K562 (cell line): ENCODE measurements around the gene ASXL2. TPM values are rescaled to one million over a fixed set of nuclear protein-coding genes. Genes with fewer than 3 reads are reported as not detected.

Source experiments
- CEBPB ChIP-seq: fragments of 450-650 bp; IDR thresholded peaks from 2 replicates; pipeline ENCODE4 v1.6.1; 2016; ENCODE audit warnings: missing genetic modification characterization, missing compliant biosample characterization
- ETV1 ChIP-seq: fragments of 450-650 bp; conservative IDR thresholded peaks from 2 replicates; pipeline ENCODE4 v1.6.1; 2016; ENCODE audit warnings: missing genetic modification characterization, control low read depth, low read depth, missing compliant biosample characterization
- ILK ChIP-seq: fragments of 450-650 bp; IDR thresholded peaks from 2 replicates; pipeline ENCODE4 v1.6.1; 2016; ENCODE audit warnings: missing genetic modification characterization, low read depth, mild to moderate bottlenecking, missing compliant biosample characterization, moderate library complexity, borderline replicate concordance
- NCOA6 ChIP-seq: fragments of 450-650 bp; IDR thresholded peaks from 2 replicates; pipeline ENCODE4 v1.6.1; 2017; ENCODE audit warnings: mild to moderate bottlenecking
- POU5F1 ChIP-seq: fragments of 150-350 bp; IDR thresholded peaks from 2 replicates; pipeline ENCODE4 v1.6.1; 2014; ENCODE audit warnings: borderline replicate concordance, low read length, low read depth, mild to moderate bottlenecking; ENCODE audit not compliant: partially characterized antibody
- RAD21 ChIP-seq, 2 experiments: fragments of 250-450 bp in 1 of 2; fragments of 450-650 bp in 1 of 2; sonication (Bioruptor Pico) in 1 of 2; formaldehyde crosslinking in 1 of 2; IDR thresholded peaks in 1 of 2; conservative IDR thresholded peaks in 1 of 2; 2 replicates each; pipeline versions ENCODE4 v1.4.0 to v1.8.0; 2020 to 2022; ENCODE audit warnings: mild to moderate bottlenecking in 2 of 2, moderate library complexity in 1 of 2
- SMARCB1 ChIP-seq: IDR thresholded peaks from 2 replicates; pipeline ENCODE4 v1.6.1; 2011; ENCODE audit warnings: improper control_type of control experiment, low read depth; ENCODE audit not compliant: insufficient read length
- STAT5B ChIP-seq: fragments of 250-450 bp; sonication (Bioruptor Pico); IDR thresholded peaks from 2 replicates; pipeline ENCODE4 v1.8.0; 2021; ENCODE audit warnings: mild to moderate bottlenecking, inconsistent platforms
- THRAP3 ChIP-seq: fragments of 450-650 bp; IDR thresholded peaks from 2 replicates; pipeline ENCODE4 v1.6.1; 2016; ENCODE audit warnings: mild to moderate bottlenecking, inconsistent platforms, borderline replicate concordance
- ZNF175 ChIP-seq: fragments of 200-800 bp; sonication (Bioruptor generic); IDR thresholded peaks from 2 replicates; pipeline ENCODE4 v1.6.1; 2016; ENCODE audit warnings: low read depth, mild to moderate bottlenecking, missing genetic modification characterization, missing compliant biosample characterization
- ZNF408 ChIP-seq: fragments of 250-450 bp; sonication (Bioruptor Pico); IDR thresholded peaks from 2 replicates; pipeline ENCODE4 v1.4.0; 2020; ENCODE audit warnings: low read depth, mild to moderate bottlenecking, moderate library complexity
- ZNF444 ChIP-seq: fragments of 250-450 bp; sonication (Bioruptor Pico); IDR thresholded peaks from 2 replicates; pipeline ENCODE4 v1.4.0; 2020; ENCODE audit warnings: mild to moderate bottlenecking, moderate library complexity
- polyA plus RNA-seq, 8 experiments: library from polyadenylated mRNA; depleted of rRNA in 4 of 8; stranded (reverse) in 5 of 8; unstranded in 3 of 8; fragments of >200 nt; fragmentation: Nextera tagmentation in 2 of 8; fragmentation: Illumina TruSeq in 1 of 8; extraction: Ambion mirVana in 2 of 8; extraction: Trizol in 1 of 8; gene quantifications; 2 replicates each; pipeline versions ENCODE4 v1.2.1 to v1.2.3, GENCODE V29; 2011 to 2014; ENCODE audit warnings: inconsistent platforms in 1 of 8, missing spikeins in 1 of 8
- total RNA-seq, 7 experiments: library from RNA; depleted of rRNA in 6 of 7; stranded (reverse); fragments of >200 nt in 6 of 7; fragmentation: Illumina TruSeq in 2 of 7; extraction: Trizol in 2 of 7; gene quantifications; 2 replicates each; pipeline versions ENCODE4 v1.2.1 to v1.2.3, GENCODE V29; 2011 to 2021; ENCODE audit warnings: low replicate concordance in 1 of 7
- TF ChIP-seq, protein P1 (sequence below): fragments of 200-400 bp; formaldehyde crosslinking; IDR thresholded peaks from 2 replicates; pipeline ENCODE4 v1.6.1; 2017; ENCODE audit warnings: mild to moderate bottlenecking, low read depth, low read length, moderate library complexity
- TF ChIP-seq, protein P2 (sequence below): fragments of 450-650 bp; IDR thresholded peaks from 2 replicates; pipeline ENCODE4 v1.7.0; 2016; ENCODE audit warnings: borderline replicate concordance
- TF ChIP-seq, protein P3 (sequence below): sonication (generic); formaldehyde crosslinking; IDR thresholded peaks from 2 replicates; pipeline ENCODE4 v1.9.0; 2022; ENCODE audit warnings: mild to moderate bottlenecking, missing genetic modification reagents
- TF ChIP-seq, protein P4 (sequence below): sonication (generic); formaldehyde crosslinking; IDR thresholded peaks from 2 replicates; pipeline ENCODE4 v1.8.0; 2022; ENCODE audit warnings: mild to moderate bottlenecking, missing genetic modification reagents
- TF ChIP-seq, protein P5 (sequence below): sonication (generic); formaldehyde crosslinking; IDR thresholded peaks from 2 replicates; pipeline ENCODE4 v1.8.1; 2023; ENCODE audit warnings: mild to moderate bottlenecking, missing genetic modification reagents

Gene ASXL2
- total and polyA plus RNA-seq, 9 of the 15 experiments (the other 6 are each of a cell fraction or from before 2014, with no cell fraction given), result 2.2 to 25.9 (median 9.0) TPM

DNA sequence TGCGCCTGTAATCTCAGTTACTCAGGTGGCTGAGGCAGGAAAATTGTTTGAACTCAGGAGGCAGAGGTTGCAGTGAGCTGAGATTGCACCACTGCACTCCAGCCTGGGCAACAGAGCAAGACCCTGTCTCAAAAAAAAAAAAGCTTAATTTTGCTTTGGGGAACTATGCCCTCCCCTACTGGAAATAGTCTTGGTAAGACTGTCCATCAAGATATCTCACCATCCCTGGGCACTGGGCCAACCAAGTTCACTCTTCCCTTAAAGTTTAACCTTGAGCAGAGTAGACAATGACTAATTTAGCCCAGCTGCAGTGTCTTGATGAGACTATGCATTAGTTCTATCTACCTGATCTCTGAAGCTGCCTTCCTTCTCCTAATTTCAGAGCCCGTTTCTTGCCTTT lies 44.7 kb downstream of the ASXL2 start (continued):
- TF ChIP-seq CEBPB (tag), result no peak
- TF ChIP-seq, protein P1, sequence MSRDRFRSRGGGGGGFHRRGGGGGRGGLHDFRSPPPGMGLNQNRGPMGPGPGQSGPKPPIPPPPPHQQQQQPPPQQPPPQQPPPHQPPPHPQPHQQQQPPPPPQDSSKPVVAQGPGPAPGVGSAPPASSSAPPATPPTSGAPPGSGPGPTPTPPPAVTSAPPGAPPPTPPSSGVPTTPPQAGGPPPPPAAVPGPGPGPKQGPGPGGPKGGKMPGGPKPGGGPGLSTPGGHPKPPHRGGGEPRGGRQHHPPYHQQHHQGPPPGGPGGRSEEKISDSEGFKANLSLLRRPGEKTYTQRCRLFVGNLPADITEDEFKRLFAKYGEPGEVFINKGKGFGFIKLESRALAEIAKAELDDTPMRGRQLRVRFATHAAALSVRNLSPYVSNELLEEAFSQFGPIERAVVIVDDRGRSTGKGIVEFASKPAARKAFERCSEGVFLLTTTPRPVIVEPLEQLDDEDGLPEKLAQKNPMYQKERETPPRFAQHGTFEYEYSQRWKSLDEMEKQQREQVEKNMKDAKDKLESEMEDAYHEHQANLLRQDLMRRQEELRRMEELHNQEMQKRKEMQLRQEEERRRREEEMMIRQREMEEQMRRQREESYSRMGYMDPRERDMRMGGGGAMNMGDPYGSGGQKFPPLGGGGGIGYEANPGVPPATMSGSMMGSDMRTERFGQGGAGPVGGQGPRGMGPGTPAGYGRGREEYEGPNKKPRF, result no peak
- TF ChIP-seq, protein P2, sequence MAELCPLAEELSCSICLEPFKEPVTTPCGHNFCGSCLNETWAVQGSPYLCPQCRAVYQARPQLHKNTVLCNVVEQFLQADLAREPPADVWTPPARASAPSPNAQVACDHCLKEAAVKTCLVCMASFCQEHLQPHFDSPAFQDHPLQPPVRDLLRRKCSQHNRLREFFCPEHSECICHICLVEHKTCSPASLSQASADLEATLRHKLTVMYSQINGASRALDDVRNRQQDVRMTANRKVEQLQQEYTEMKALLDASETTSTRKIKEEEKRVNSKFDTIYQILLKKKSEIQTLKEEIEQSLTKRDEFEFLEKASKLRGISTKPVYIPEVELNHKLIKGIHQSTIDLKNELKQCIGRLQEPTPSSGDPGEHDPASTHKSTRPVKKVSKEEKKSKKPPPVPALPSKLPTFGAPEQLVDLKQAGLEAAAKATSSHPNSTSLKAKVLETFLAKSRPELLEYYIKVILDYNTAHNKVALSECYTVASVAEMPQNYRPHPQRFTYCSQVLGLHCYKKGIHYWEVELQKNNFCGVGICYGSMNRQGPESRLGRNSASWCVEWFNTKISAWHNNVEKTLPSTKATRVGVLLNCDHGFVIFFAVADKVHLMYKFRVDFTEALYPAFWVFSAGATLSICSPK, result no peak
- TF ChIP-seq POU5F1, result no peak
- TF ChIP-seq, protein P3, sequence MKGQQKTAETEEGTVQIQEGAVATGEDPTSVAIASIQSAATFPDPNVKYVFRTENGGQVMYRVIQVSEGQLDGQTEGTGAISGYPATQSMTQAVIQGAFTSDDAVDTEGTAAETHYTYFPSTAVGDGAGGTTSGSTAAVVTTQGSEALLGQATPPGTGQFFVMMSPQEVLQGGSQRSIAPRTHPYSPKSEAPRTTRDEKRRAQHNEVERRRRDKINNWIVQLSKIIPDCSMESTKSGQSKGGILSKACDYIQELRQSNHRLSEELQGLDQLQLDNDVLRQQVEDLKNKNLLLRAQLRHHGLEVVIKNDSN (CRISPR knock-in tag), result no peak
- TF ChIP-seq, protein P4, sequence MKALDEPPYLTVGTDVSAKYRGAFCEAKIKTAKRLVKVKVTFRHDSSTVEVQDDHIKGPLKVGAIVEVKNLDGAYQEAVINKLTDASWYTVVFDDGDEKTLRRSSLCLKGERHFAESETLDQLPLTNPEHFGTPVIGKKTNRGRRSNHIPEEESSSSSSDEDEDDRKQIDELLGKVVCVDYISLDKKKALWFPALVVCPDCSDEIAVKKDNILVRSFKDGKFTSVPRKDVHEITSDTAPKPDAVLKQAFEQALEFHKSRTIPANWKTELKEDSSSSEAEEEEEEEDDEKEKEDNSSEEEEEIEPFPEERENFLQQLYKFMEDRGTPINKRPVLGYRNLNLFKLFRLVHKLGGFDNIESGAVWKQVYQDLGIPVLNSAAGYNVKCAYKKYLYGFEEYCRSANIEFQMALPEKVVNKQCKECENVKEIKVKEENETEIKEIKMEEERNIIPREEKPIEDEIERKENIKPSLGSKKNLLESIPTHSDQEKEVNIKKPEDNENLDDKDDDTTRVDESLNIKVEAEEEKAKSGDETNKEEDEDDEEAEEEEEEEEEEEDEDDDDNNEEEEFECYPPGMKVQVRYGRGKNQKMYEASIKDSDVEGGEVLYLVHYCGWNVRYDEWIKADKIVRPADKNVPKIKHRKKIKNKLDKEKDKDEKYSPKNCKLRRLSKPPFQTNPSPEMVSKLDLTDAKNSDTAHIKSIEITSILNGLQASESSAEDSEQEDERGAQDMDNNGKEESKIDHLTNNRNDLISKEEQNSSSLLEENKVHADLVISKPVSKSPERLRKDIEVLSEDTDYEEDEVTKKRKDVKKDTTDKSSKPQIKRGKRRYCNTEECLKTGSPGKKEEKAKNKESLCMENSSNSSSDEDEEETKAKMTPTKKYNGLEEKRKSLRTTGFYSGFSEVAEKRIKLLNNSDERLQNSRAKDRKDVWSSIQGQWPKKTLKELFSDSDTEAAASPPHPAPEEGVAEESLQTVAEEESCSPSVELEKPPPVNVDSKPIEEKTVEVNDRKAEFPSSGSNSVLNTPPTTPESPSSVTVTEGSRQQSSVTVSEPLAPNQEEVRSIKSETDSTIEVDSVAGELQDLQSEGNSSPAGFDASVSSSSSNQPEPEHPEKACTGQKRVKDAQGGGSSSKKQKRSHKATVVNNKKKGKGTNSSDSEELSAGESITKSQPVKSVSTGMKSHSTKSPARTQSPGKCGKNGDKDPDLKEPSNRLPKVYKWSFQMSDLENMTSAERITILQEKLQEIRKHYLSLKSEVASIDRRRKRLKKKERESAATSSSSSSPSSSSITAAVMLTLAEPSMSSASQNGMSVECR (CRISPR knock-in tag), result no peak
- no peak for TF ChIP-seq RAD21 (CRISPR knock-in tag; conservative IDR thresholded peaks at IDR 0.05 in 1 of 2, IDR thresholded peaks at IDR 0.05 in 1 of 2)
- no peak for TF ChIP-seq ZNF408
- no peak for TF ChIP-seq ZNF175 (CRISPR knock-in tag)
- TF ChIP-seq STAT5B (CRISPR knock-in tag), result no peak
- no peak for TF ChIP-seq SMARCB1
- TF ChIP-seq ILK (tag), result no peak
- TF ChIP-seq ETV1 (tag), result no peak
- TF ChIP-seq, protein P5, sequence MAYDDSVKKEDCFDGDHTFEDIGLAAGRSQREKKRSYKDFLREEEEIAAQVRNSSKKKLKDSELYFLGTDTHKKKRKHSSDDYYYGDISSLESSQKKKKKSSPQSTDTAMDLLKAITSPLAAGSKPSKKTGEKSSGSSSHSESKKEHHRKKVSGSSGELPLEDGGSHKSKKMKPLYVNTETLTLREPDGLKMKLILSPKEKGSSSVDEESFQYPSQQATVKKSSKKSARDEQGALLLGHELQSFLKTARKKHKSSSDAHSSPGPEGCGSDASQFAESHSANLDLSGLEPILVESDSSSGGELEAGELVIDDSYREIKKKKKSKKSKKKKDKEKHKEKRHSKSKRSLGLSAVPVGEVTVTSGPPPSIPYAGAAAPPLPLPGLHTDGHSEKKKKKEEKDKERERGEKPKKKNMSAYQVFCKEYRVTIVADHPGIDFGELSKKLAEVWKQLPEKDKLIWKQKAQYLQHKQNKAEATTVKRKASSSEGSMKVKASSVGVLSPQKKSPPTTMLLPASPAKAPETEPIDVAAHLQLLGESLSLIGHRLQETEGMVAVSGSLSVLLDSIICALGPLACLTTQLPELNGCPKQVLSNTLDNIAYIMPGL (CRISPR knock-in tag), result no peak
- TF ChIP-seq ZNF444 (CRISPR knock-in tag), result no peak
- no peak for TF ChIP-seq NCOA6
- no peak for TF ChIP-seq THRAP3
